CD1c-positive myeloid dendritic cell (primary cell): Measurements from ENCODE around the gene USP10.
A peak's percentile ranks its signal among the peaks of the same experiment; 100 is the strongest.

Experiments used
- DNase-seq: peaks from one replicate; pipeline ENCODE4 v3.0.0-alpha.2; 2016; ENCODE audit errors: extremely low spot score

Gene USP10

DNA sequence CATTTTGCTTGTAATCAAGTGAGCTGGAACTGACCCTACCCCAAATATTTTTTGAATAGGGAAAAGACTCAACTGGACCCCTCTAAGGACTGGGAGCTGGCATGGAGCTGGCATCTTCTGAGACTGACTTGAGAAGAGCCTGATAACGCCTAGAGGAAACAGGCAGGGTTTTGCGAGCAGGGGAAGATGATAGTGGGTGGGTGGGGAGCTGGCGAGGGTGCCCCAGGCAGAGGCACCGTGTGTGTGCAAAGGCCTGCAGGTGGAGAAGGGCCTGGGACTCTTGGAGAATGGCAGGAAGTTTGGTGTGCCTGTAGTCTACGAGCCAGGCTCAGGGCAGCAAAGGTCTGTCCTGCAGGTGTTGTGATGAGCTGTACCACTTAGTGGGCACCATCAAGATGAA, 124.1 kb downstream of the USP10 start:
- DNase-seq: no peak

DNA sequence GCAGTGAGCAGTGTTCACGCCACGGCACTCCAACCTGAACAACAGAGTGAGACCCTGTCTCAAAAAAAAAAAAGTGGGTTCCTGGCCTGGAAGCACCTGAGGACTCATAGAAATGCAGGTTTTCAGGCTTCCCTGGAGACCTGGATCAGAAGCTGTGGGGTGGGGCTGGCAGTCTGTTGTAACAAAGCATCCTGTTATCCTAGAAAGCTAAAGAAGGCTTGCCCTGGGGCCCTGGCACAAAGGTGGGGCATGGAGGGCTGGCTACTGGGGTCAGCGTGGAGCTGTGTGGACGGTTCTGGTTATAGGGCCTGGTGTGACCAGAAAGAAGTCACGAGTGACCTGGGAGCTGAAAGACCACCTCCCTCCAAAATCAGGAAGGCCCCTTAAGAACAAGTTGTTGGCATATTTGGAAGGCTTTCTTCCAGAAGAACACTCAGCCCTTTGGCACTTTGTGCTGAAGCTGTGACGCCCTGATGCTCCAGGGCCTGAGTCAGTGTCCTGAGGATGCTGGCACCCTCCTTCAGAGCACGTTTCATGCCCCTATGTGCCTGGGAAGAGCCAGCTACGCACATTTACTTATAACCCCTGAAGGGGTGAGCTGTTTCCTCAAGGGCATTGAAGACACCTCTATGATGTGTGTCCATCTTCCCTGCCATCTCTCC, 126.2 kb downstream of the USP10 start:
- DNase-seq: no peak

DNA sequence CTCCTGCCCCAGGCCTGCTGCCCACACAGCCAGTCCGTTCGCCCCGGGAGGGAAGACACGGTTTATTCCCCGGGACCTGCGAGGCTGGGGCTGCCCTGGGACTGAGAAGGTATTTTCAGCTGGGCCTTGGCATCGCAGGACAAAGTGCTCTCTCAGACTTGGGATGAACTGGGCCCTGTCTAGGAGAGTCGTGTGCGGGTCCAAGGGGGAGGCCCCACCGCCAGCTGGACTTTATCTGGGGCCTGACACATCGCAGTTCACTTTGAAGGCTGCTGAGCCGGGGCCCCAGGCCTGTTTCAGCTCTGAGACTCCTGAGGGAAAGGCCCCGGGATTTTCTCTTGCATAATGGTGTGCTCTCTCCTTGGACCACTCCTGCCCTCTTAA, 126.8 kb downstream of the USP10 start:
- DNase-seq: no peak

DNA sequence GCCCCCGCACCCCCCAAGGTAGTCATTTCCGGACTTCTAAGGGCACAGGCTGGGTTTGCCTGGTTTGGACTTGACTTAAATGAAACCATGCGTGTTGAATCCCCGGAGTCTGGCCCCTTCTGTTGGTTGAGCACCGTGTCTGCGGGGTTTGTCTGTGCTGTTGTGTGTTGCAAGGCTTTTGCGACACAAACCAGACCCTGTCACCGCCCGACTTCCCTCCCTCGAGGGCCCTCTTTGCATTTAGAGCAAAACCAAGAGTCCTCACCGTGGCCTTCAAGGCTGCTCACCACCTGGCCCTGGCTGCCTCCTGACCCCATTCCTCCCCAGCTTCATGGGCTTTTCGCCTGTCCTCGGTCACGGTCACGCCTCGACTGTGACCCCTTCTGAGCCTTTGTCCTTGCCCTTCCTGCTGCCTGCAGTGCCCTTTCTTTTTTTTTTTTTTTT, 127.4 kb downstream of the USP10 start:
- DNase-seq: peak; percentile 19

DNA sequence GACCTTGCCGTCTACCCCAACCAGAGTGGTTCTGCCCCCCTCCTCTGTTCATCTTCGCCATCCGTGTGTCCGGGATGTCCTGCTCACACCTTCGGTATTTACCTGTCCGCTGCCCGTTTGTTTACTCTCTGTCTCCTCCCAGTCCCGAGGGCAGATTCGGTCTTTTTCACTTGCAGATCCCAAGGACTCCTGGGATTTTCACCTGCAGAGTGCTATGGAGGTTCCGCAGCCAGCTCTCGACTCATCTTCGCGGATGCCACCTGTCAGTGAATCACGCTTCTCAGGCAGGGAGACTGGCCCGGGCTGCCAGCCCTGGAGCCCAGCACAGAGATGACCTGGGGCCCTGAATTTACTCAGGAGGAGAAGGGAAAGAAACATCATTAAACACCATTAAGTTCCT, 128.1 kb downstream of the USP10 start:
- DNase-seq: no peak

DNA sequence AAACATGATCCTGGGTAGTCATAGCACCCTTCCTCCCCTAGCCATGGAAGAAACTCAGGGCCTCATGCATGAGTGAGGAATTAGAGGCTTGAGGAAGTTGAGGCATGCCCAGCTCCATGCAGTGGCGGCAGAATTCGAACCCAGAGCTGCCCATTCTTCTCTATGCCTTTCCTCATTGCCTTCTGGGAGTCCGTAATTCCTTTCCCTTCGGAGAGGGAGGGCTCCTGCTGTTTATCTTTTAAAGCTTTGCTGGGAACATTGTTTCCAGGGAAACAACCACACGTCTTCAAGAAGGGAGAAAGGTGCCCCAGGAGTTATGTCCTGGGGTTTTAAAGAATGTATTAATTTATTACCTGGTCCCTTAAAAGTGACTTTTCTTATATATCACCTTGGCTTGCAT, 128.5 kb downstream of the USP10 start:
- no peak for DNase-seq
